HL-60 (cell line): ENCODE results near the gene GPC3.
"Not testable (repeated sequence)": the region's sequence is repeated elsewhere in the genome, so short reads cannot be mapped to it uniquely, and the experiment has no call there.

ENCODE experiments used
- DNase-seq, 2 experiments: peaks; one replicate each; pipeline ENCODE4 v3.0.0-alpha.2; 2010 to 2020; ENCODE audit warnings: low read depth in 1 of 2, low spot score in 1 of 2
- H3K27ac ChIP-seq: fragments of 250-450 bp; sonication (Bioruptor Pico); replicated peaks from 2 replicates; pipeline ENCODE4 v1.5.1; 2020; ENCODE audit warnings: mild to moderate bottlenecking, moderate library complexity
- H3K27me3 ChIP-seq: fragments of 250-450 bp; sonication (Bioruptor Pico); 2 replicates; pipeline ENCODE4 v1.5.1; 2021; ENCODE audit warnings: mild to moderate bottlenecking, moderate library complexity; ENCODE audit not compliant: insufficient read depth, poor library complexity, severe bottlenecking
- H3K4me3 ChIP-seq: replicated peaks from 2 replicates; pipeline ENCODE4 v1.5.1; 2011; ENCODE audit warnings: mild to moderate bottlenecking, control low read depth, low read length; ENCODE audit not compliant: insufficient read depth
- CTCF ChIP-seq: IDR thresholded peaks from one replicate; pipeline ENCODE4 v1.5.1; 2011; ENCODE audit warnings: low read length, control low read depth, inconsistent platforms; ENCODE audit not compliant: insufficient read depth
- GABPA ChIP-seq: IDR thresholded peaks from 2 replicates; pipeline ENCODE4 v1.6.1; 2012; ENCODE audit warnings: low read depth
- POLR2AphosphoS5 ChIP-seq: IDR thresholded peaks from 2 replicates; pipeline ENCODE4 v1.6.1; 2012; ENCODE audit warnings: low read depth
- SPI1 ChIP-seq: IDR thresholded peaks from 2 replicates; pipeline ENCODE4 v1.6.1; 2012; ENCODE audit warnings: low read depth, mild to moderate bottlenecking, borderline replicate concordance
- TF ChIP-seq, protein P1 (sequence below): IDR thresholded peaks from 2 replicates; pipeline ENCODE4 v1.6.1; 2012; ENCODE audit warnings: low read depth; ENCODE audit not compliant: insufficient replicate concordance

Gene GPC3

GRCh38 chrX:133771086-133771646, 214.2 kb downstream of the GPC3 start:
- H3K27me3 ChIP-seq: no peaks in the 10 kb centered on the region
- H3K27ac ChIP-seq: no peak overlapping the region
- TF ChIP-seq CTCF (no peak), POLR2AphosphoS5 (no peak), GABPA (no peak), SPI1 (no peak)
- TF ChIP-seq, protein P1, sequence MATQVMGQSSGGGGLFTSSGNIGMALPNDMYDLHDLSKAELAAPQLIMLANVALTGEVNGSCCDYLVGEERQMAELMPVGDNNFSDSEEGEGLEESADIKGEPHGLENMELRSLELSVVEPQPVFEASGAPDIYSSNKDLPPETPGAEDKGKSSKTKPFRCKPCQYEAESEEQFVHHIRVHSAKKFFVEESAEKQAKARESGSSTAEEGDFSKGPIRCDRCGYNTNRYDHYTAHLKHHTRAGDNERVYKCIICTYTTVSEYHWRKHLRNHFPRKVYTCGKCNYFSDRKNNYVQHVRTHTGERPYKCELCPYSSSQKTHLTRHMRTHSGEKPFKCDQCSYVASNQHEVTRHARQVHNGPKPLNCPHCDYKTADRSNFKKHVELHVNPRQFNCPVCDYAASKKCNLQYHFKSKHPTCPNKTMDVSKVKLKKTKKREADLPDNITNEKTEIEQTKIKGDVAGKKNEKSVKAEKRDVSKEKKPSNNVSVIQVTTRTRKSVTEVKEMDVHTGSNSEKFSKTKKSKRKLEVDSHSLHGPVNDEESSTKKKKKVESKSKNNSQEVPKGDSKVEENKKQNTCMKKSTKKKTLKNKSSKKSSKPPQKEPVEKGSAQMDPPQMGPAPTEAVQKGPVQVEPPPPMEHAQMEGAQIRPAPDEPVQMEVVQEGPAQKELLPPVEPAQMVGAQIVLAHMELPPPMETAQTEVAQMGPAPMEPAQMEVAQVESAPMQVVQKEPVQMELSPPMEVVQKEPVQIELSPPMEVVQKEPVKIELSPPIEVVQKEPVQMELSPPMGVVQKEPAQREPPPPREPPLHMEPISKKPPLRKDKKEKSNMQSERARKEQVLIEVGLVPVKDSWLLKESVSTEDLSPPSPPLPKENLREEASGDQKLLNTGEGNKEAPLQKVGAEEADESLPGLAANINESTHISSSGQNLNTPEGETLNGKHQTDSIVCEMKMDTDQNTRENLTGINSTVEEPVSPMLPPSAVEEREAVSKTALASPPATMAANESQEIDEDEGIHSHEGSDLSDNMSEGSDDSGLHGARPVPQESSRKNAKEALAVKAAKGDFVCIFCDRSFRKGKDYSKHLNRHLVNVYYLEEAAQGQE: no peak
- DNase-seq: no peak
- H3K4me3 ChIP-seq: no peak overlapping the region

DNA sequence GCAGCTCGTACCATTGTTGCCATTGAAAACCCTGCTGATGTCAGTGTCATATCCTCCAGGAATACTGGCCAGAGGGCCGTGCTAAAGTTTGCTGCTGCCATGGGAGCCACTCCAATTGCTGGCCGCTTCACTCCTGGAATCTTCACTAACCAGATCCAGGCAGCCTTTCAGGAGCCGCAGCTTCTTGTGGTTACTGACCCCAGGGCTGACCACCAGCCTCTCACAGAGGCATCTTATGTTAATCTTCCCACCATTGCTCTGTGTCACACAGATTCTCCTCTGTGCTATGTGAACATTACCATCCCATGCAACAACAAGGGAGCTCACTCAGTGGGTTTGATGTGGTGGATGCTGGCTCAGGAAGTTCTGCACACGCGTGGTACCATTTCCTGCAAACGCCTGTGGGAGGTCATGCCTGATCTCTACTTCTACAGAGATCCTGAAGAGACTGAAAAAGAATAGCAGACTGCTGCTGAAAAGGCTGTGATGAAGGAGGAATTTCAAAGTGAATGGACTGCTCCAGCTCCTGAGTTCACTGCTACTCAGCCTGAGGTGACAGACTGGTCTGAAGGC, 222.3 kb downstream of the GPC3 start:
- not testable (repeated sequence) for H3K4me3 ChIP-seq, H3K27ac ChIP-seq, DNase-seq, H3K27me3 ChIP-seq

DNA sequence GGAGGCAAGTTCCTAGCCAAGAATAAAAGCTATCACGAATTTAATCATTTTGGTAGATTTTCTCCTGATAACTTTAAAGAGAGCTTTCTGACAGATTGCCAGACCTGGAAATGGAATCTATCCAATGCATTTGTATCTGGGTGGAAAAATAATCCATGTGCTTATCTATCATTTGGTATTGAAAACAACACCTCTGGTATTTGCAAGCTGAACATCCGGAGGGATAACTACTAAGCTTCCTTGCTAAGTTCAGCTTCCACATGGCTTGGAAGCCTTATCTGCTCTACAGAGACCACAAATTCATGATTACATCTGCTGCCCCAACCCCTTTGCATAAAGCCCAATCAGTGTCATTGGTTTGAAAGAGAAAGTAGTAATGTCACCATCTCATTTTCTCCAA, 230.7 kb downstream of the GPC3 start:
- DNase-seq: no peak
- Histone ChIP-seq H3K27ac (no peak overlapping the region), H3K4me3 (no peak overlapping the region), H3K27me3 (no peaks in the 10 kb centered on the region)
- TF ChIP-seq CTCF (no peak), POLR2AphosphoS5 (no peak), GABPA (no peak), SPI1 (no peak)
- TF ChIP-seq, protein P1: no peak

- DNase-seq: no peak
- no peaks in the 10 kb centered on the region for H3K27me3 ChIP-seq
- no peak for TF ChIP-seq CTCF
- no peak overlapping the region for H3K27ac ChIP-seq
- H3K4me3 ChIP-seq: no peak overlapping the region
These were observed 235.4 kb downstream of the GPC3 start for GRCh38 chrX:133749951-133750350.
